ENCODE measurements around the gene ADGRA1.

DNA sequence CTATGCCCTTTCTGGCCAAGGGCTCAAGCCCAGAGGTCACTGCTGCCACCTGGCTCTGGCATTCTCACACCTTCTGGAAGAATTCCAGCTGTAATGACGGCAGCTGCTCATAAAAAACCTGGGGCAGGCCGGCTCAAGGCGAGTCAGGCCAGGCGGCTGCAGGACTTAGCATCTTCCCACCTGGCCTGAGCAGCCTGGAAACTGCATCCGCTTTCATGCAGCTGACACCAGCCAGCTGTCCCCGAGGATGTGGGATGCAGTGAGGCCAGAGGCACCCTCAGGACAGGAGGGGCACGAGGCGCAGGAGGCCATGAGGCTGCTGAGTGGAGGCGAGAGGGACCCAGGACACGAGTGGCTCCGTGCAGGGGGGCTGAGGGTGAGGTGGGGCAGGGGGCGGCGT, 47.5 kb upstream of the ADGRA1 start:
- TF ChIP-seq, protein P1, sequence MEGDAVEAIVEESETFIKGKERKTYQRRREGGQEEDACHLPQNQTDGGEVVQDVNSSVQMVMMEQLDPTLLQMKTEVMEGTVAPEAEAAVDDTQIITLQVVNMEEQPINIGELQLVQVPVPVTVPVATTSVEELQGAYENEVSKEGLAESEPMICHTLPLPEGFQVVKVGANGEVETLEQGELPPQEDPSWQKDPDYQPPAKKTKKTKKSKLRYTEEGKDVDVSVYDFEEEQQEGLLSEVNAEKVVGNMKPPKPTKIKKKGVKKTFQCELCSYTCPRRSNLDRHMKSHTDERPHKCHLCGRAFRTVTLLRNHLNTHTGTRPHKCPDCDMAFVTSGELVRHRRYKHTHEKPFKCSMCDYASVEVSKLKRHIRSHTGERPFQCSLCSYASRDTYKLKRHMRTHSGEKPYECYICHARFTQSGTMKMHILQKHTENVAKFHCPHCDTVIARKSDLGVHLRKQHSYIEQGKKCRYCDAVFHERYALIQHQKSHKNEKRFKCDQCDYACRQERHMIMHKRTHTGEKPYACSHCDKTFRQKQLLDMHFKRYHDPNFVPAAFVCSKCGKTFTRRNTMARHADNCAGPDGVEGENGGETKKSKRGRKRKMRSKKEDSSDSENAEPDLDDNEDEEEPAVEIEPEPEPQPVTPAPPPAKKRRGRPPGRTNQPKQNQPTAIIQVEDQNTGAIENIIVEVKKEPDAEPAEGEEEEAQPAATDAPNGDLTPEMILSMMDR (IDR thresholded peaks at IDR 0.05; ENCODE audit: control extremely low read depth in 1 of 3, insufficient read depth in 1 of 3, low read depth in 1 of 3, low read length in 3 of 3): no peak
- no peak for TF ChIP-seq MAFK (IDR thresholded peaks at IDR 0.05; ENCODE audit: low read depth, low read length)
